ENCODE measurements around the gene RHBDL1. TPM values are rescaled to one million over a fixed set of nuclear protein-coding genes. Genes with fewer than 3 reads are reported as not detected.

The RHBDL1 gene
- total RNA-seq, result 0.24 TPM in 1 of 2 replicates, not detected in the other

- POLR2A ChIA-PET, result interaction anchor here (0.5 to 2.4 kb wide), 5 partner anchors 15 to 738 kb away, joined by 3 to 12 read pairs (median 6); partner anchors contain the start of genes AXIN1 and WDR24
Observed at GRCh38 chr16:674968-675883, at the start of gene RHBDL1. TSS of gene RHBDL1 (plus strand) at chr16:675671. CDS start at chr16:675791, 120 bp downstream.

GRCh38 chr16:625977-626765 is 49.3 kb upstream of the RHBDL1 start:
- Mint-ChIP-seq H3K36me3 (ENCODE audit: low read depth) (peaks cover 22% of the 10 kb centered on the region), H3K27ac (no peak overlapping the region), H3K9me3 (no peaks in the 10 kb centered on the region), H3K4me3 (no peak overlapping the region), H3K27me3 (no peaks in the 10 kb centered on the region), H3K4me1 (no peaks in the 10 kb centered on the region)
- POLR2A ChIA-PET, result no interaction called here
- CTCF ChIA-PET, result no interaction called here
- TF ChIP-seq, protein P1, sequence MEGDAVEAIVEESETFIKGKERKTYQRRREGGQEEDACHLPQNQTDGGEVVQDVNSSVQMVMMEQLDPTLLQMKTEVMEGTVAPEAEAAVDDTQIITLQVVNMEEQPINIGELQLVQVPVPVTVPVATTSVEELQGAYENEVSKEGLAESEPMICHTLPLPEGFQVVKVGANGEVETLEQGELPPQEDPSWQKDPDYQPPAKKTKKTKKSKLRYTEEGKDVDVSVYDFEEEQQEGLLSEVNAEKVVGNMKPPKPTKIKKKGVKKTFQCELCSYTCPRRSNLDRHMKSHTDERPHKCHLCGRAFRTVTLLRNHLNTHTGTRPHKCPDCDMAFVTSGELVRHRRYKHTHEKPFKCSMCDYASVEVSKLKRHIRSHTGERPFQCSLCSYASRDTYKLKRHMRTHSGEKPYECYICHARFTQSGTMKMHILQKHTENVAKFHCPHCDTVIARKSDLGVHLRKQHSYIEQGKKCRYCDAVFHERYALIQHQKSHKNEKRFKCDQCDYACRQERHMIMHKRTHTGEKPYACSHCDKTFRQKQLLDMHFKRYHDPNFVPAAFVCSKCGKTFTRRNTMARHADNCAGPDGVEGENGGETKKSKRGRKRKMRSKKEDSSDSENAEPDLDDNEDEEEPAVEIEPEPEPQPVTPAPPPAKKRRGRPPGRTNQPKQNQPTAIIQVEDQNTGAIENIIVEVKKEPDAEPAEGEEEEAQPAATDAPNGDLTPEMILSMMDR (IDR thresholded peaks at IDR 0.05), result no peak
- ATAC-seq (ENCODE audit: low read depth) (no peak), DNase-seq (no peak)
- intact Hi-C loops (cut with micrococcal nuclease), result no loop called here

More at GRCh38 chr16:674968-675883, at the start of gene RHBDL1:
- CTCF ChIA-PET, result no interaction called here
- peaks cover 24% of the 10 kb centered on the region for H3K36me3 Mint-ChIP-seq (ENCODE audit: low read depth)
- TF ChIP-seq, protein P1 (IDR thresholded peaks at IDR 0.05), result no peak
- DNase-seq, result no peak
- no peak for ATAC-seq (ENCODE audit: low read depth)
- H3K9me3 Mint-ChIP-seq, result no peaks in the 10 kb centered on the region
- H3K27ac Mint-ChIP-seq, result no peak within 1 kb of the TSS
- peaks cover 15% of the 10 kb centered on the region for H3K4me1 Mint-ChIP-seq
- peak within 1 kb of the TSS; percentile 35 for H3K4me3 Mint-ChIP-seq
- H3K27me3 Mint-ChIP-seq, result peaks cover 9% of the 10 kb centered on the region
- intact Hi-C loops (cut with micrococcal nuclease), result no loop called here

GRCh38 chr16:626787-627453 is 48.6 kb upstream of the RHBDL1 start:
- intact Hi-C loops (cut with micrococcal nuclease), result no loop called here
- Mint-ChIP-seq H3K4me3 (no peak overlapping the region), H3K27ac (no peak overlapping the region), H3K27me3 (no peaks in the 10 kb centered on the region), H3K4me1 (no peaks in the 10 kb centered on the region), H3K9me3 (no peaks in the 10 kb centered on the region), H3K36me3 (ENCODE audit: low read depth) (peaks cover 22% of the 10 kb centered on the region)
- ChIA-PET CTCF (no interaction called here), POLR2A (no interaction called here)
- no peak for DNase-seq
- TF ChIP-seq, protein P1 (IDR thresholded peaks at IDR 0.05), result no peak
- ATAC-seq (ENCODE audit: low read depth), result no peak

GRCh38 chr16:627454-628239 is 47.8 kb upstream of the RHBDL1 start:
- no peak for ATAC-seq (ENCODE audit: low read depth)
- ChIA-PET CTCF (no interaction called here), POLR2A (no interaction called here)
- peaks cover 22% of the 10 kb centered on the region for H3K36me3 Mint-ChIP-seq (ENCODE audit: low read depth)
- no peak overlapping the region for H3K4me3 Mint-ChIP-seq
- intact Hi-C loops (cut with micrococcal nuclease), result no loop called here
- no peaks in the 10 kb centered on the region for H3K27me3 Mint-ChIP-seq
- no peak overlapping the region for H3K27ac Mint-ChIP-seq
- no peaks in the 10 kb centered on the region for H3K9me3 Mint-ChIP-seq
- TF ChIP-seq, protein P1 (IDR thresholded peaks at IDR 0.05), result no peak
- DNase-seq, result no peak
- no peaks in the 10 kb centered on the region for H3K4me1 Mint-ChIP-seq

All from activated B cell treated with CpG ODN at 0.5 μM for 24 hours (primary cell).